Measurements from ENCODE around the gene AOPEP. TPM values are rescaled to one million over a fixed set of nuclear protein-coding genes. Genes with fewer than 3 reads are reported as not detected.

The AOPEP gene
- total RNA-seq, 1 donor from 2014 or later = 305 TPM

GRCh38 chr9:94926431-94926800 lies 199.9 kb downstream of the AOPEP start:
- peaks cover 69% of the 10 kb centered on the region for H3K4me1 ChIP-seq
- H3K9me3 ChIP-seq = no peaks in the 10 kb centered on the region
- intact Hi-C loops (cut with DNase I) = no loop called here
- H3K27me3 ChIP-seq = no peaks in the 10 kb centered on the region
- H3K4me3 ChIP-seq = no peak overlapping the region
- H3K27ac ChIP-seq = peak overlapping the region; percentile 89
- TF ChIP-seq CTCF (IDR thresholded peaks at IDR 0.05) = no peak
- no peak for DNase-seq (ENCODE audit: extremely low spot score in 2 of 2)
- no peaks in the 10 kb centered on the region for H3K36me3 ChIP-seq

- H3K36me3 ChIP-seq = no peaks in the 10 kb centered on the region
- TF ChIP-seq CTCF (IDR thresholded peaks at IDR 0.05) (no peak), POLR2AphosphoS5 (IDR thresholded peaks at IDR 0.05; ENCODE audit: insufficient read depth in 1 of 2, low read depth in 1 of 2) (no peak), POLR2A (IDR thresholded peaks at IDR 0.05) (no peak)
- no peaks in the 10 kb centered on the region for H3K9me3 ChIP-seq
- H3K4me3 ChIP-seq = no peak overlapping the region
- H3K27ac ChIP-seq = peak overlapping the region; percentile 89
- H3K4me1 ChIP-seq = peaks cover 61% of the 10 kb centered on the region
- intact Hi-C loops (cut with DNase I) = no loop called here
- H3K27me3 ChIP-seq = no peaks in the 10 kb centered on the region
- no peak for DNase-seq (ENCODE audit: extremely low spot score in 2 of 2)
Measured at GRCh38 chr9:94927048-94927761, 200.7 kb downstream of the AOPEP start.

- H3K36me3 ChIP-seq = no peaks in the 10 kb centered on the region
- intact Hi-C loops (cut with DNase I) = no loop called here
- no peaks in the 10 kb centered on the region for H3K9me3 ChIP-seq
- no peak for DNase-seq (ENCODE audit: extremely low spot score in 2 of 2)
- TF ChIP-seq POLR2AphosphoS5 (IDR thresholded peaks at IDR 0.05; ENCODE audit: insufficient read depth in 1 of 2, low read depth in 1 of 2) = no peak
- TF ChIP-seq POLR2A (IDR thresholded peaks at IDR 0.05) = no peak
- no peak for TF ChIP-seq CTCF (IDR thresholded peaks at IDR 0.05)
- H3K27me3 ChIP-seq = no peaks in the 10 kb centered on the region
- H3K27ac ChIP-seq = peak overlapping the region; percentile 89
- H3K4me1 ChIP-seq = peaks cover 53% of the 10 kb centered on the region
- H3K4me3 ChIP-seq = no peak overlapping the region
Measured at GRCh38 chr9:94927762-94928670, 201.5 kb downstream of the AOPEP start.

- DNase-seq (ENCODE audit: extremely low spot score in 2 of 2) = no peak
- H3K36me3 ChIP-seq = no peaks in the 10 kb centered on the region
- peaks cover 45% of the 10 kb centered on the region for H3K4me1 ChIP-seq
- intact Hi-C loops (cut with DNase I) = no loop called here
- no peaks in the 10 kb centered on the region for H3K27me3 ChIP-seq
- no peak overlapping the region for H3K4me3 ChIP-seq
- H3K27ac ChIP-seq = peak overlapping the region; percentile 15
- TF ChIP-seq CTCF (IDR thresholded peaks at IDR 0.05) (no peak), POLR2AphosphoS5 (IDR thresholded peaks at IDR 0.05; ENCODE audit: insufficient read depth in 1 of 2, low read depth in 1 of 2) (no peak), POLR2A (IDR thresholded peaks at IDR 0.05) (no peak)
- no peaks in the 10 kb centered on the region for H3K9me3 ChIP-seq
Measured at GRCh38 chr9:94928691-94929368, 202.3 kb downstream of the AOPEP start.
